SK-N-MC (cell line): Measurements from ENCODE around the gene MINDY4.

Experiments used
- DNase-seq: peaks from one replicate; pipeline ENCODE4 v3.0.0-alpha.2; 2011; ENCODE audit warnings: low read depth, low spot score
- H3K27ac ChIP-seq: fragments of 200-600 bp; sonication (generic); 2 replicates; pipeline ENCODE4 v1.5.1; 2016; ENCODE audit warnings: mixed run types
- H3K36me3 ChIP-seq: fragments of 200-600 bp; sonication (generic); 2 replicates; pipeline ENCODE4 v1.6.1; 2017; ENCODE audit warnings: antibody characterized with exemption, low read length, mixed read lengths; ENCODE audit not compliant: insufficient read depth
- H3K4me3 ChIP-seq: fragments of 200-600 bp; sonication (generic); 2 replicates; pipeline ENCODE4 v1.5.1; 2016
- H3K9ac ChIP-seq: fragments of 200-600 bp; sonication (generic); 2 replicates; pipeline ENCODE4 v1.8.0; 2017; ENCODE audit warnings: mixed run types, mixed read lengths; ENCODE audit not compliant: insufficient read length
- H3K9me3 ChIP-seq: fragments of 200-600 bp; sonication (generic); 2 replicates; pipeline ENCODE4 v1.6.1; 2017; ENCODE audit warnings: low read depth, mild to moderate bottlenecking, antibody characterized with exemption, low read length, moderate library complexity, mixed read lengths
- EZH2 ChIP-seq: fragments of 200-600 bp; sonication (generic); IDR thresholded peaks from one replicate; pipeline ENCODE4 v1.6.1; 2017; ENCODE audit warnings: antibody characterized with exemption
- FOXP2 ChIP-seq: optimal IDR thresholded peaks from 2 replicates; pipeline ENCODE3; 2011; ENCODE audit warnings: mild to moderate bottlenecking, moderate library complexity; ENCODE audit not compliant: insufficient read depth; ENCODE audit errors: extremely low read length, control extremely low read depth
- POLR2AphosphoS5 ChIP-seq: IDR thresholded peaks from 2 replicates; pipeline ENCODE4 v1.6.1; 2012; ENCODE audit warnings: mild to moderate bottlenecking, low read depth, low read length, borderline replicate concordance

The MINDY4 gene

DNA sequence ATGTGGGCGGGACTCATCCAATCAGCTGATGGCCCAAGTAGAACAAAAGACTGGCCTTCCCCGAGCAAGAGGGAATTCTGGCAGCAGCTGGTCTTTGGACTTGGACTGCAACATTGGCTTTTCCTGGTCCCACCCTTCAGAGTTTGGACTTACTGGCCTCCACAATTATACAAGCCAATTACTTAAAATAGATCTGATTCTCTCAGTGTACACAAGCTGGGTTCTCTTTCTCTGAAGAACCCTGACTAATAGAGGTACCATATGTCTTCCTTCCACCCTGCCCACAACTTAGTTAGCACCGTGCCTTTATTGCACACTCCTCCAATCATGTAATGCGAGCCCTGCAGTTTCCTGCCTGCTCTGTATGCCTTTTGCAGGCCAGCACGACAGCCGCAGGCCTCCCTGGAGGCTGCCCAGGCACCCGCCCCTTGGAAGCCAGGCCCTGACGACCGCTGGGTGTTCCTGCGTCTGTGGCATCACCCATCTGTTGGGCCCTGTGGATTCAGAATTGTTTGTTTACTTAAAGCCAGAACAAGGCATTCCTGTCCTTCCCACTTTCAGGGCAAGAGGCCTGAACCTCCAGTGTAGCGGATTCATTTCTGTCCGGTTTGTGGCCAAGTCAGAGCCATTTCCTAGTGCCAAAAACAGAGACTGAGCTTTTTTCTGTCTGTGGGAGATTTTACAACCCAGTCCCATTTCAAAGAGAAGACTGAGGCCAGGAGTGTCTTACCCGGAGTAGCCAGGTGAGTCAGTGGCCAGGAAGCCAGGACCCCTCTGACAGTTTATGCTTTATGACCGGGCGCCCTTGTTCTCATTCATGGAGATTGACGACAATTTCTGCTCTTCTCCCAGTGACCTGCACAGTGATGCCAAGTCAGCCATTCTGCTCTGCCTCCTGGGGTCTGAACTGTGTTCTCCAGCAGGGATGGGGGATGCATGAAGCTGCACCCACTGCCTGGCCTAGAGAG lies 20.2 kb upstream of the MINDY4 start:
- no peak for DNase-seq
- Histone ChIP-seq H3K4me3 (no peak overlapping the region), H3K9ac (no peak overlapping the region), H3K36me3 (no peaks in the 10 kb centered on the region), H3K9me3 (no peaks in the 10 kb centered on the region), H3K27ac (no peak overlapping the region)
- TF ChIP-seq POLR2AphosphoS5 (no peak), EZH2 (no peak), FOXP2 (no peak)

DNA sequence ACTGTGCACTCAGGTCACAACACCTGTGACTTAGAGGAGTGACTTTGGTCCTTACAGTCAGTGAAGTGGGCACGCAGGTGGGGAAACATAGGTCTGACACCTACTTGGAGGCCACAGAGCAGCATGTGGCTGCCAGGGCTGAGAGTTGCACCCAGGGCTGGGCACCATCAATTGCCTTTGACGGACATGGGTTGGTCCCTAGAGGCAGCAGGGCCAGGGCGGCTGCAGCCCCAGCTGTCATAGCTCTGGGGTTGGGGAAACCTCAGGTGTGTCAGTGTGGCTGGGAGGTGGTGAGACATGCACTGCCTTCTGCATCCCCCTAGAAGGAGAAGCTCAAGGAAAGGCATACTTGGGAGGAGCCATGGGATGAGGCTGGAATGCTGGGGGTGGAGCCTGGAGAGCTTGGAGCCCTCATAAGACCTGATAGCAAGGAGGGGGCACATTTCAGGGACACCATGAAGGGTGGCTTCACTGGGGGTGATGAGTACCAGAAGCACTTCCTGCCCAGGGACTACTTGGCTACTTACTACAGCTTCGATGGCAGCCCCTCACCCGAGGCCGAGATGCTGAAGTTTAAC lies 19.4 kb upstream of the MINDY4 start, which contains the start of gene INMT:
Gene INMT, plus strand, starts transcription at position 440 of the 578 bp plus-strand sequence. Its CDS starts 16 bp downstream, at position 456.
- no peak within 1 kb of the TSS for H3K9ac ChIP-seq
- H3K36me3 ChIP-seq, result no peaks in the 10 kb centered on the region
- H3K27ac ChIP-seq, result no peak within 1 kb of the TSS
- H3K9me3 ChIP-seq, result no peaks in the 10 kb centered on the region
- DNase-seq, result no peak
- H3K4me3 ChIP-seq, result no peak within 1 kb of the TSS
- TF ChIP-seq POLR2AphosphoS5 (no peak), FOXP2 (no peak), EZH2 (no peak)

DNA sequence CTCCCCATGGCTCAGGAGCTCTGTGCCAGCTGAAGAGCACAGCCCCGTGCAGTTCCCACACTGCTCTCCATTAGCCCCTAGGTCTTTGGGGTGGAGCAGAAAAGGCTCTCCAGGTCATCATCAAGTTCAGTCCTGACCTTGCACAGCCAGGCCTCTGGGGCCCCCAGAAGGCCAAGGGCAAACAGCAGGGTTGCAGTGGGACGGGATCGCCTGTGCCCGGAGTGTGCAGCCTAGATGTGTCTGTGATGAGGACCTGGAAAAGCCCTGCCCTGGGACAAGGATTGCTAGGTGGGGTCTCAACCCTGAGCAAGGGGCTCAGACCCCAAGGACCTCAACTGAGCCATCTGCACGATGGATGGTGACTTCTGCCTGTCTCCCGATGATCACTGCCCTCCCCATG lies 18.7 kb upstream of the MINDY4 start:
- no peak for DNase-seq
- H3K9me3 ChIP-seq, result no peaks in the 10 kb centered on the region
- no peaks in the 10 kb centered on the region for H3K36me3 ChIP-seq
- TF ChIP-seq POLR2AphosphoS5, result no peak
- TF ChIP-seq FOXP2, result no peak
- TF ChIP-seq EZH2, result no peak
- H3K27ac ChIP-seq, result no peak overlapping the region
- H3K4me3 ChIP-seq, result no peak overlapping the region
- H3K9ac ChIP-seq, result no peak overlapping the region

DNA sequence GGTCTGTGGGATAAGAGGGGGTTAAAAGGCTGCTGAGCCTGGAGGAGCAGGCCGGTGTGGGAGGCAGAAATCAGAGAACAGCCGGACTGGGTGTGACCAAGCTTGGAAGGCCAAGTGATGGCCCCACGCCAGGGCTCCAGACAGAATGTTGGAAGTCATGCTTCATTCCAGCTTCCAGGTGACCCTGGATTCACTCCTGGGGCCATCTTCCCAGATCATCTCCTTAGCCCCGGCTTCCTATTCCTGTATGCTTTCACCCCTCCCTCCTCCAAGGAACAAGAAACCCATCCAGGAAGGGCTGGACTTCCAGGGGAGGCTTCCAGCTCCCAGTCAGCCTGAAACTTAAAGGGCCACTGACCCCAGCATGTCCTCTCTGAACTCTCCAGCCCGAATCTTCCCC lies 18.2 kb upstream of the MINDY4 start:
- no peaks in the 10 kb centered on the region for H3K36me3 ChIP-seq
- DNase-seq, result no peak
- H3K4me3 ChIP-seq, result no peak overlapping the region

DNA sequence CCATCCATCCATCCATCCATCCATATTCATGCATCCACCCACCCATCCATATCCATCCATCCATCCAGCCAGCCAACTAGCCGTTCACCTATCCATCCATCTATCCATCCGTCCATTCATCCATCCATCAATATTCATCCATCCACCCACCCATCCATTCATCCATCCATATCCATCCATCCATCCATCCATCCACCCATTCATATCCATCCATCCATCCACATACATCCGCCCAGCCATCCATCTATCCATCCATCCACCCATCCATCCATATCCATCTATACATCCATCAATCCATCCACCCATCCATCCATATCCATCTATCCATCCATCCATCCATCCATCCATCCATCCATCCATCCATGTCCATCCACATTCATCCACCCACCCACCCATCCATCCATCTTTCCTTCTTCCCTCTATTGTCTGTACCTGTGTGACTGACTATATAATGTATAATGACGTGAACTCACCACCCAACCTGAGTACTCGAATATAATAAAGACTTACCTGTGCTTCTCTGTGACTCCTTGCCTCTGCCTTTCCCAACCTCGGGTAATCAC lies 16.8 kb upstream of the MINDY4 start:
- no peak for DNase-seq
- TF ChIP-seq POLR2AphosphoS5 (no peak), EZH2 (no peak), FOXP2 (no peak)
- no peak overlapping the region for H3K9ac ChIP-seq

More for the DNA sequence above, 18.2 kb upstream of the MINDY4 start:
- no peaks in the 10 kb centered on the region for H3K9me3 ChIP-seq
- H3K27ac ChIP-seq, result no peak overlapping the region
- TF ChIP-seq FOXP2 (no peak), EZH2 (no peak), POLR2AphosphoS5 (no peak)
- no peak overlapping the region for H3K9ac ChIP-seq

DNA sequence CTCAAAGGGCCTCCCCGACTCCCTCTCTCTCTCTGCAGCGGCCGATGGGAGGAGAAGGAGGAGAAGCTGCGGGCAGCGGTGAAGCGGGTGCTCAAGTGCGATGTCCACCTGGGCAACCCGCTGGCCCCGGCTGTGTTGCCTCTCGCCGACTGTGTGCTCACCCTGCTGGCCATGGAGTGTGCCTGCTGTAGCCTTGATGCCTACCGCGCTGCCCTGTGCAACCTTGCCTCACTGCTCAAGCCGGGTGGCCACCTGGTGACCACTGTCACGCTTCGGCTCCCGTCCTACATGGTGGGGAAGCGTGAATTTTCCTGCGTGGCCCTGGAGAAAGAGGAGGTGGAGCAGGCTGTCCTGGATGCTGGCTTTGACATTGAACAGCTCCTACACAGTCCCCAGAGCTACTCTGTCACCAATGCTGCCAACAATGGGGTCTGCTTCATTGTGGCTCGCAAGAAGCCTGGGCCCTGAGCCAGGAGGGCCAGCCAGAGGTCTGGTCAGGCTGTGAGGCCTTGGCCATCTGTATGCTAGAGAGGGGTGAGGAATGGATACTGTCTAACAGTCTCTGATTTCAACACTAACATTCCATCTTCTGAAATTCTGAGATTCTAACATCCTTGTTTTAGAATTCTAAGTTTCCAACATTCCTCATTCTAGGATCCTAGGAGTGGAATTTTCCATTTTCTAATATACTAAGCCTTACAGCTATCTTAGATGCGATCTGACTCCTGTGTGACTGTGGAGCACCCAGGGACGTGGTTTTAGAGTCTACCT lies 15.6 kb upstream of the MINDY4 start:
- H3K9me3 ChIP-seq, result no peaks in the 10 kb centered on the region
- H3K4me3 ChIP-seq, result no peak overlapping the region
- TF ChIP-seq FOXP2 (no peak), EZH2 (no peak), POLR2AphosphoS5 (no peak)
- no peak overlapping the region for H3K9ac ChIP-seq
- H3K36me3 ChIP-seq, result no peaks in the 10 kb centered on the region
- no peak overlapping the region for H3K27ac ChIP-seq
- DNase-seq, result no peak

More for the DNA sequence above, 16.8 kb upstream of the MINDY4 start:
- Histone ChIP-seq H3K36me3 (no peaks in the 10 kb centered on the region), H3K9me3 (no peaks in the 10 kb centered on the region), H3K4me3 (no peak overlapping the region), H3K27ac (no peak overlapping the region)

DNA sequence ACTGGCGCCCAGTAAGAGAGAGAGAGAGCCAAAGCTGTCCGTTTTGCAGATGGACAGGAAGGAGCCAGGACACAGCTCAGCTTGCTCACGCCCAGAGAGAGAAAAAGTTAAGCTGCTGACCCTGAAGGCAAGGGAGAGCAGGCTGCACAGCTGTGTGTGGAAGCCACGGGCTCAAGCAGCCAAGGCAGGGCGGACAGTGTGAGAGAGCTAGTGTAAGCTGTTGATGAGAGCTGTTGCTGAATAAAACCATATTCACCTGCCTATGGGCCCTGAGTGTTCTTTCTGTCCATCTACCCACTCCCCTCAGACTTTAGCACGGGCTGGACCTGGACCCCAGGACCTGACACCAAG lies 13.9 kb upstream of the MINDY4 start:
- Histone ChIP-seq H3K27ac (no peak overlapping the region), H3K4me3 (no peak overlapping the region), H3K9me3 (no peaks in the 10 kb centered on the region), H3K9ac (no peak overlapping the region), H3K36me3 (no peaks in the 10 kb centered on the region)
- DNase-seq, result no peak
- TF ChIP-seq EZH2, result no peak
- no peak for TF ChIP-seq FOXP2
- TF ChIP-seq POLR2AphosphoS5, result no peak

DNA sequence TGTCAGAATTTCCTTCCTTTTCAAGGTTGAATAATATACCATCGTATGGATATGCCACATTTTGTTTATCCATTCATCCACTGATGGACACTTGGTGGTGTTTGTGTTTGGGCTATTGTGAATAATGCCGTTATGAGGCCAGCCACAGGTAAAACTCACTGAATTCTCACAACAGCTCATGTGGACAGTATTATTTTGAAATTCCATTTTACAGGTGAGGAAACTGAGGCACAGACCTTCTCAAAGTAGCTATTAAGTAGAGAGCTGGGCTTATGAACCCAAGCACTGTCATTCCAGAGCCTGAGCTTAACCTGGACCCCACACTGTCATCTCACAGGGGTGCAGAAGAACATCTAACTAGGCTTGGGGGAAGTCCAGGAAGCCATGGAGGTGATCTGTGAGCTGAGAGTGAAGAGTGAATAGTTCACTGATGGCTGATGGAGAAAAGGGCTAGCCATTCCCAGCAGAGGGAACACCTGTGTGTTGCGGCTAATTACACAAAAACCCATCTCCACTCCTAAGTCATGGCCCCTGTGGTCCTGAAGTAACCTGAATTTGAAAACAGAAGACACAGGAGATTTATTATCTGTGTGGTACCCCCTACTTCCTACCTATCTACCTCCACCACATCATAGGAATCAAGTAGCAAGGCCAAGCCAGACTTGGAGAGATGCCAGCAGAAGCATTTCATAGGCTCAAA lies 10.6 kb upstream of the MINDY4 start:
- Histone ChIP-seq H3K4me3 (no peak overlapping the region), H3K27ac (no peak overlapping the region), H3K36me3 (no peaks in the 10 kb centered on the region), H3K9ac (no peak overlapping the region), H3K9me3 (no peaks in the 10 kb centered on the region)
- no peak for DNase-seq
- no peak for TF ChIP-seq FOXP2
- no peak for TF ChIP-seq POLR2AphosphoS5
- no peak for TF ChIP-seq EZH2
